GOT3 (cell line): ENCODE measurements around the gene FXYD7.
"Not testable (repeated sequence)": the region's sequence is repeated elsewhere in the genome, so short reads cannot be mapped to it uniquely, and the experiment has no call there.

Experiments used
- DNase-seq: peaks from one replicate; lab custom pipeline; 2025; ENCODE audit warnings: mixed read lengths; lab: John Stamatoyannopoulos, UW

Gene FXYD7

DNA sequence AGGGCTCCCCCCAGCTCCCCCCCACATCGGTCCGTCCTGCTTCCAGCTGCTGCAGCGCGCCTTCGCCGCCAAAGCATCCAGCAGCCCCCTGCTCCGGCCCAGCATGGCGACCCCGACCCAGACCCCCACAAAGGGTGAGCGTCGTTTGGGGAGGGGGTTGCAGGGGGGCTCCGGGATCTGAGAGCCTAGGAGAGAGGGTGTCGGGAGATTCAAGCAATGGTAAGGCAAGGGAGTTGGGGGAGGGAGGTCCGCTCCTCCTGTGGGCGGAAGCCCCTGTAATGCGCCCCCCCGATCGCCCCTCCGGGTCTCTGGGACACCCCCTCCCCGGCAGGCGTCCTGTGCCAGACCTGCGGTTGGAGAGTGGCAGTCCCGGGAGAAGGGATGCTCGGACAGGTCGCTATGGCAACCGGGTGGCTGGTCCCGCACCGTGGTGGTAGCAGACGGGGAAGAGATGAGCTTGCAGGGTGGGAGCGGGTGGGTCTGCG, at the start of gene FXYD7:
Gene FXYD7, plus strand, starts transcription at position 25 of the 485 bp plus-strand sequence. Its CDS starts 79 bp downstream, at position 104.
- DNase-seq = no peak

DNA sequence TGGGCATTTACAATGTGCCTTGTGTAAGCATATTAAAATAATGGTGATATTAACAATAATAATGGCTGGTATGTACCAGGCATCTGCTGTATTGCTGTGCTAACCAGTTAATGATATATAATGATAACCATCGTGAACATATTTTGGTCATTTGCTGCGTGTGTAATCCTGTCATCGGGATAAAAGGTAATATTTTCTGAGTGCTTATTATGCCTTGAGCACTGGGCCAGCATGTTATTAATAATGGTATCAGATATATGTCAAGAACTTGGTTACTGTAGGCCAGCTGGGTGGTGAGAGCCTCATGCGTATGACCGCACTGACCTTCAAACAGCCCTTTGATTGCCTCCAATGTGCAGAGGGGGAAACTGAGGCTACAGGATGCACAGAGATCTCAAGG, 49.6 kb upstream of the FXYD7 start:
- DNase-seq = no peak

DNA sequence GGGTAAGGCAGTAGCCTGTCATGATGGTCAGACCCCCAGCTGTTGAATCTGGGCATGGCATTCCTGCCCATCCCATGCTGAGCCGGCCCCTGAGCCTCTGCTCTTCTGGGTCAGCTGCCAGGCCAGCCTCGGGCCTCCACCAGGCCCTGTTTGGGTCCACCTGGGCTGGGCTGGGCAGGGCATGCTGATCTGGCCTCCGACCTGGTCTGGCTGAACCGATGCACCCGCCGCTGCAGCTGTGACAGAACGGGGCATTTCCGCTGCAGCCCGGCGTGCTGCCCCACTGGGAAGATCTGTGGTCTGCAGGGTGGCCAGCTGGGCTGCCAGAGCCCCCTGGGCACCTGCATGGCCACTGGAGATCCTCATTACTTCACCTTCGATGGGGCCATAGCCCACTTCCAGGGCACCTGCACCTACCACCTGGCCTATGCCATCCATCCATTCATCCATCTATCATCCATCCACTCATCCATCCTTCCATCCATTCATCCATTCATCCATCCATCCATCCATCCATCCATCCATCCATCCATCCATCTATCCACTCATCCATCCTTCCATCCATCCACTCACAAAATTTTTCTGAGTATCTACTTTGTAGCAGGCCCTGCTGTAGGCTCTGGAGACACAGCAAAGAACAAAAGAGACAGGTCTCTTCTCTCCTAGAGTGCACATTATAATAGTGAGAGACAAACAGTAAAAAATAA, 49.0 kb upstream of the FXYD7 start:
- no peak for DNase-seq

GRCh38 chr19:35094656-35095055, 48.4 kb upstream of the FXYD7 start:
- DNase-seq = no peak

- no peak for DNase-seq
These were observed 47.2 kb upstream of the FXYD7 start for GRCh38 chr19:35095667-35096368.

- DNase-seq = no peak
These were observed 44.5 kb upstream of the FXYD7 start for GRCh38 chr19:35098413-35099049.

- no peak for DNase-seq
These were observed 43.7 kb upstream of the FXYD7 start for GRCh38 chr19:35099155-35099896.

DNA sequence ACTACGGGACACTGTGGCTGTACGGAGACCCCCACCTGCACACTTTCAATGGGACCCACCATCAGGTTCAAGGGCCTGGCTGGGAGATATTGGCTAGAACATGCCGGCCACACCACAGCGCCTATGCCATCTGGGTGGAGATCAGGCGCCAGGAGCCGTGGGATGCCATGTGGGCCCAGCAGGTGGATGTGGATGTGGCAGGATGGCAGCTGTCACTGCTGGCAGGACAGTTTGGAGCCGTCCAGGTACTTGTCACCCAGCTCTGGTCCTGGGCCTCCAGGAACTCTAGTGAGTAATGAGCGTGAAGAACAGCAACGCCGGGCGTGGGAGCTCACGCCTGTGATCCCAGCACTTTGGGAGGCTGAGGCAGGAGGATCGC, 43.2 kb upstream of the FXYD7 start:
- DNase-seq = no peak

DNA sequence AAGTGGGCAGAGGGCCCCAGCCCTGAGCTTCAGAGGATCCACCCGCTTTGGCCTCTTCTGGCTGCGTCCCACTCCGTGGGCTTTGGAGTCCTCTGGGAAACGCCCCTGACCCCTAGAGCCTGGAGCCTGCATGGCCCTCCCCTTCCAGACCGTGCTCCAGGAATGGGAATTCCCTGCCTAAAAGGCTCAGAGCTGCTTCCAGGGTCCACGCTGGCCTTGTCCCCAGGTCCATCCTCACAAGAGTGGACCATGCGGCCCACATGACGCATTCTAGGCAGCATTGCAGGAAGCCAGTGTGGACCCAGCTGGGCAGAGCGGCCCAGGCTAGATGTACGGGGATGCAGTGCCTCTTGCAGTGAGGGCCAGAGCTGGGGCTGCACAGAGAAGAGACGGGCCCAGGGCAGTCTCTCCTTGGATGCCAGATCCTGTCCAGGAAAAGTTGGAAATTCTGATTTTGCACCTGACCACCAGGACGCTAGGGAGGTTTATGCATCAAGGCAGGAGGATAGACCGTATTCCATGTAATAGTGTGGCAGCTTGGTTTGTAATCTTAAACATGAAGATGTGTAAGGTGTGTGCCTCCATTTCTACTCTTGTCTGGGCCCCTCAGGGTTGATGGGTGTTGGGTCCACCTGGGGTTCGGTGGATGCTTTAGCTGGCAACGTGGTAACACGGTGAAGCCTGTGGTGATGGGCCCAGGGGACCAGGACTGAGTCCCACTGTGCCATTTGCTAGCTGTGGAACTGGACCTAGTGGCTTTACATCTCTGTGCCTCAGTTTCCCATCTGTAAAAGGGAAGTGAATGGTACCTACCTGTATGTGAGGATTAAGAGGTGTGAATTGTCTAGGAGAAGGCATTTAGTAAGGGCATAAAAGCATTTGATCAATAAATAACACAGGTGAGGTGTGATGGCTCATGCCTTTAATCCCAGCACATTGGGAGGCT, 42.2 kb upstream of the FXYD7 start:
- no peak for DNase-seq

DNA sequence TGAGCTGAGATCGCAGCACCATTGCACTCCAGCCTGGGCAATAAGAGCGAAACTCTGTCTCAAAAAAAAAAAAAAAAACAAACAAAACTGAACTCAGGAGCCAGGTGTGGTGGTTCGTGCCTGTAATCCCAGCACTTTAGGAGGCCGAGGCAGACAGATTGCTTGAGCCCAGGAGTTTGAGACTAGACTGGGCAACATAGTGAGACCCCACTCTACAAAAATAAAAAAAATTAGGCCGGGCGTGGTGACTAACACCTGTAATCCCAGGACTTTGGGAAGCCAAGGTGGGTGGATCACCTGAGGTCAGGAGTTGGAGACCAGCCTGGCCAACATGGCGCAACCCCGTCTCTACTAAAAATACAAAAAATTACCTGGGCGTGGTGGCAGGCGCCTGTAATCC, 41.1 kb upstream of the FXYD7 start:
- DNase-seq = not testable (repeated sequence)

- not testable (repeated sequence) for DNase-seq
These were observed 39.4 kb upstream of the FXYD7 start for GRCh38 chr19:35103614-35104013.

DNA sequence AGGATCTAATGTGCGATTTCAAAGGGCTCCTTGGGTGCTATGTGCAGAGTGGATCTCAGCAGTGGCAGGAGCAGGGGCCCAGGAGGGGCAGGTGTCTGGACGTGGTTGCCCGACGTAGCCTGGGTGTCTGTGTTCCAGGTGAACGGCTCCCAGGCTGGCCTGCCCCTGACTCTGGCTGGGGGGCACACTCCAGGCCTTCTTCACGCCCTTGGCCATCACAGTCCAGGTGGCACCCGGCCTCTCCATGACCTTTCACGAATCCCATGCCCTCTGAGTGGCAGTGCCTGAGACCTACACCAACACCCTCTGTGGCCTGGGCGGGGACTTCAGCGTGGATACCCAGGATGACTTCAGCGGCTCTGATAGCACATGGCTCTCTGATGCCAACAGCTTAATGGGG, 38.7 kb upstream of the FXYD7 start:
- no peak for DNase-seq

DNA sequence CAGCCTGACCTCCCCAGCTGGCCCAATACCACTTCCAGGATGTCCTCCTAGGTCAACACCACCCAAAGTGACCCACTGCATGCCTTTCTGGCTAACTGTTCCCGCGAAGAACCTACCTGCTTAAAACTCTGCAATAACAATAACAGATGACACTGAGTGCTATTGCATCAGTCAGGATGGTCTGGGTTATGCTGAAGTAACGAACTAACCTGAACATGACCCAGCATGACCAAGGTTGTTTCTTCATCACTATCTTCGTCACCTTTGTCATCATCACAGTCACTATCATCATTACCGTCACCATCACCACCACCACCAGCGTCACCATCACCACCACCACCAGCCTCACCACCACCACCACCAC, 38.0 kb upstream of the FXYD7 start:
- DNase-seq = no peak

GRCh38 chr19:35105411-35106290, 37.4 kb upstream of the FXYD7 start:
- DNase-seq = no peak

DNA sequence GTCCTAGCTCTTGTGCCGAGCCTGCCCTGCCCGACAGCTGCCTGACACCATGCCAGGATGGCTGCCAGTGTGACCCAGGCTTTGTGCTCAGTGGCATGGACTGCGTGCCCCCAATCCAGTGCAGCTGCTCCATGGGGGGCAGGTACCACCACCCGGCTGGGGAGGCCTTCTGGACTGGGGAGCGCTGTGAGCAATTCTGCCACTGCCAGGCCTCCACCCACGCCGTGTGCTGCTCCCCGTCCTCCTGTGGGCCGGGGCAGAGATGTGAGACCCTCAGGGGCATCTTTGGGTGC, 36.8 kb upstream of the FXYD7 start:
- DNase-seq = no peak

DNA sequence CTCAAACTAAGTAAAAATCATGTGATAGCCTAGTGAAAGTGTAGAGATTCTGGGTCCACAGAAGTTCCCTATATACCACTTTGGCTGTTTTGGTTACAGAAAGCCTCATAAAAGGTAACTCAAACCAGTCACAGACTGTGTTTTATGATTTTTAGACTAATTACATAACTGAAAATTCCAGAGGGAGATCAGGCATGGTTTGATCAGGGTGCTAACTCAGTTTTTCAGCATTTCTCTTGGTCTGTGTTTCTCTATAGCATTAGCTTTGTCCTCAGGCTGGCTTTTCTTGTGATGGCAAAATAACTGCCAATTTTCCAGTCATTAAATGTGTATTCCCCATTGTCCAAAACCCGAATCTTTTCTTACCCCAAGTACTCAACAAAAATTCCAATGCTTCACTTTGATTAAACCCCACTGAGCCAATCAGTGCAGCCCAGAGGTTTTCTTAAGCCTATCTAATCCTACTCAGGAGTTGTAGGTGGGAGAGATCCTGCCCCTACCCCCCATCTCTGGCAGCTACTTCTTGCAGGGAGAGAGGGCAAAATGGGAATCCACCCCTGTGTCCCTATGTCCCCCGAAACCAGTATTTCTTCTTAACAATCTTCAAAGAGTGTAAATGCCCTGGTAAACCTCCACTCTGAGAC, 36.0 kb upstream of the FXYD7 start:
- DNase-seq = no peak

DNA sequence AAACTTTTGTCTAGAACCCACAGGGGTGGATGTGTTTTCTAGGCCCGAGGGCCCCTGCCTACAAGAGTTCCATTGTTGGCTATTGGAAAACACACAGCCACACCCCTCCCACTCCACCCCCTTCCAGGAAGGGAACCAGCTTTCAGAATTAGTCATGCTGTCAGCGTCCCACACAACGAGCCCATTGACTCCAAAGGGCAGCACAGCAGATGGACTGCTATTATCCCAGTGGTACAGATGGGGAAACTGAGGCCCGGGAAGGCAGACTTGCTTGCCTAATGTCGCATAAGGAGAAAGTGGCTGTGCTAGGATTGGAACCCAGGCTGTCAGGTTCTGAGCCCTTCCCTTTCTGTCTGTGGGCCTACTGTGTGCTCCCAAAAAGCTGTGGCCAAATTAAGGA, 35.5 kb upstream of the FXYD7 start:
- DNase-seq = no peak

GRCh38 chr19:35108730-35109129, 34.3 kb upstream of the FXYD7 start:
- DNase-seq = no peak

GRCh38 chr19:35109395-35110112, 33.5 kb upstream of the FXYD7 start:
- no peak for DNase-seq
